Kidney (tissue), 14 donors: ENCODE data around the gene TSPAN3. TPM values are rescaled to one million over a fixed set of nuclear protein-coding genes. Genes with fewer than 3 reads are reported as not detected.
A peak's percentile ranks its signal among the peaks of the same experiment; 100 is the strongest.

Experiments
- DNase-seq, 5 donors: peaks; one replicate each; pipeline ENCODE4 v3.0.0-alpha.2; 2013 to 2020
- FAIRE-seq: peaks from 2 replicates; lab custom pipeline; 2012; peaks lifted over from hg19 to GRCh38; lab: Jason Lieb, UNC
- H3K27ac ChIP-seq, 2 donors: one replicate each; pipeline ENCODE4 v1.7.0; 2013; ENCODE audit warnings: low read depth in 2 of 2, low read length in 2 of 2, inconsistent platforms in 1 of 2
- H3K27me3 ChIP-seq: one replicate; pipeline ENCODE4 v1.7.1; 2013; ENCODE audit warnings: low read length, inconsistent platforms; ENCODE audit not compliant: control insufficient read depth, insufficient read depth
- H3K36me3 ChIP-seq, 3 donors: one replicate each; pipeline versions ENCODE4 v1.7.0 to v1.7.1; 2013; ENCODE audit warnings: low read length in 3 of 3, control low read depth in 1 of 3, inconsistent platforms in 1 of 3; ENCODE audit not compliant: insufficient read depth in 3 of 3, control insufficient read depth in 2 of 3
- H3K4me1 ChIP-seq, 3 donors: one replicate each; pipeline versions ENCODE4 v1.7.0 to v1.7.1; 2013; ENCODE audit warnings: low read length in 3 of 3, inconsistent platforms in 1 of 3, low read depth in 1 of 3; ENCODE audit not compliant: control insufficient read depth in 2 of 3, insufficient read depth in 2 of 3
- H3K4me3 ChIP-seq, 3 donors: one replicate each; pipeline versions ENCODE4 v1.7.0 to v1.8.1; 2013; ENCODE audit warnings: low read length in 3 of 3, control low read depth in 1 of 3, inconsistent platforms in 1 of 3
- H3K9ac ChIP-seq, 3 donors: one replicate each; pipeline versions ENCODE4 v1.7.0 to v1.7.1; 2013; ENCODE audit warnings: low read length in 3 of 3, control low read depth in 1 of 3, inconsistent platforms in 1 of 3
- H3K9me3 ChIP-seq, 3 donors: one replicate each; pipeline versions ENCODE4 v1.7.0 to v1.7.1; 2013; ENCODE audit warnings: low read length in 3 of 3, control low read depth in 1 of 3, inconsistent platforms in 1 of 3; ENCODE audit not compliant: control insufficient read depth in 2 of 3, insufficient read depth in 1 of 3
- intact Hi-C: fragments of 100-400 bp; cut with DNase I; formaldehyde crosslinking; loops from one replicate; pipeline ENCODE4 v1.11.1; 2022
- polyA plus RNA-seq: library from polyadenylated mRNA; stranded (reverse); fragments of 350-450 nt; fragmentation: Illumina TruSeq; extraction: RNeasy Lipid Tissue Mini Kit (QIAGEN cat#74804); gene quantifications from one replicate; pipeline ENCODE4 v1.2.3, GENCODE V29; 2014; ENCODE audit warnings: low read depth, low replicate concordance; ENCODE audit not compliant: insufficient read depth
- total RNA-seq: library from RNA; stranded (reverse); fragmentation: NEBNext Ultra II Directional; extraction: Animal tissue kit (Norgen Biotek cat#: 25700); gene quantifications from one replicate; pipeline ENCODE4 v1.2.1, GENCODE V29; 2021
- TF ChIP-seq, protein P1 (sequence below): IDR thresholded peaks from 3 replicates; pipeline ENCODE4 v1.5.1; 2012; ENCODE audit warnings: mild to moderate bottlenecking, moderate library complexity, borderline replicate concordance; ENCODE audit not compliant: insufficient read depth; ENCODE audit errors: extremely low read depth
- donor health status: control.
- donor health status: control.
- donor health status: control.
- donor health status: control.
- donor health status: control.
- donor health status: DM: yes; HTN: yes; CAD: no.
- donor health status: Normal renal cell carcinoma (clear cell type).

The TSPAN3 gene
- total and polyA plus RNA-seq, 2 donors from 2014 or later, result 245 to 273 TPM

DNA sequence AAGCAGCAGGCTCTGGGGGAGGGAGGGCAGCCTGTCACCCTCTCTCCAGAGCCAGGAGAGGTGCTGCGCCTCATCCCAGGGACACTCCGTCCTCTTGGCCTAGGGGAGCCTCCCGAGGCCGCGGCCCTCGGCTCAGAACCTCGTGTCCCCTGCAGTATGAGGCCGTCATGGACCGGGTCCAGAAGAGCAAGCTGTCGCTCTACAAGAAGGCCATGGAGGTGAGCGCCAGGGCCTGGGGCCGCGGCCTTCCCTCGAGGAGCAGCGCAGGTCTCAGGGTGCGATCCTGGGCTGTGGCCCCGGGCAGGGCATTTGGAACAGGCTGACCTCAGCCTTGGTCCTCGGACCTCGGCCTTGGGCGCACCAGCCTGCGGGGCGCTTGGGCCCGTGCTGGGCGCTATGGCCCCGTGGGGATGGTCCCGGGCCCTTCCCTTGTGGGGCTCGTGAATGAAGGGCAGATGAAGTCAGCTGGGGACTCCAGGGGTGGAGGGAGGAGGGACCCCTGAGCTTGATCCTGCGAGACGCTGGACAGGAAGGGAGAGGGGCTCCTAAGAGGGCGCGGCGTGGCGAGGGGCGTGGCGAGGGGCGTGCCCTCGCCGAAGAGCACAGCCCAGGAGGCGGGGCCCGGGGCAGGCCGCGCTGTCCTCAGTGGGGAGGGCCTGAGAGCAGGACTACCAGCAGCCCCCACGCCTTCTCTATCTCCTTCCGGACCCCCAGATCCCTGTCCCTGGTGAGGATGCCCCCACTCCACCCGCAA, 43.0 kb downstream of the TSPAN3 start:
- Histone ChIP-seq H3K9me3 (no peaks in the 10 kb centered on the region), H3K36me3 (no peaks in the 10 kb centered on the region), H3K27me3 (no peaks in the 10 kb centered on the region), H3K4me3 (no peak overlapping the region), H3K4me1 (peaks cover 0 to 5% (median 0%) of the 10 kb centered on the region in 3 donors), H3K27ac (no peak overlapping the region), H3K9ac (no peak overlapping the region)
- intact Hi-C loops, result no loop called here
- DNase-seq, result peak; percentile 15 to 73 (median 58)
- FAIRE-seq, result no peak
- TF ChIP-seq, protein P1, sequence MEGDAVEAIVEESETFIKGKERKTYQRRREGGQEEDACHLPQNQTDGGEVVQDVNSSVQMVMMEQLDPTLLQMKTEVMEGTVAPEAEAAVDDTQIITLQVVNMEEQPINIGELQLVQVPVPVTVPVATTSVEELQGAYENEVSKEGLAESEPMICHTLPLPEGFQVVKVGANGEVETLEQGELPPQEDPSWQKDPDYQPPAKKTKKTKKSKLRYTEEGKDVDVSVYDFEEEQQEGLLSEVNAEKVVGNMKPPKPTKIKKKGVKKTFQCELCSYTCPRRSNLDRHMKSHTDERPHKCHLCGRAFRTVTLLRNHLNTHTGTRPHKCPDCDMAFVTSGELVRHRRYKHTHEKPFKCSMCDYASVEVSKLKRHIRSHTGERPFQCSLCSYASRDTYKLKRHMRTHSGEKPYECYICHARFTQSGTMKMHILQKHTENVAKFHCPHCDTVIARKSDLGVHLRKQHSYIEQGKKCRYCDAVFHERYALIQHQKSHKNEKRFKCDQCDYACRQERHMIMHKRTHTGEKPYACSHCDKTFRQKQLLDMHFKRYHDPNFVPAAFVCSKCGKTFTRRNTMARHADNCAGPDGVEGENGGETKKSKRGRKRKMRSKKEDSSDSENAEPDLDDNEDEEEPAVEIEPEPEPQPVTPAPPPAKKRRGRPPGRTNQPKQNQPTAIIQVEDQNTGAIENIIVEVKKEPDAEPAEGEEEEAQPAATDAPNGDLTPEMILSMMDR, result no peak

DNA sequence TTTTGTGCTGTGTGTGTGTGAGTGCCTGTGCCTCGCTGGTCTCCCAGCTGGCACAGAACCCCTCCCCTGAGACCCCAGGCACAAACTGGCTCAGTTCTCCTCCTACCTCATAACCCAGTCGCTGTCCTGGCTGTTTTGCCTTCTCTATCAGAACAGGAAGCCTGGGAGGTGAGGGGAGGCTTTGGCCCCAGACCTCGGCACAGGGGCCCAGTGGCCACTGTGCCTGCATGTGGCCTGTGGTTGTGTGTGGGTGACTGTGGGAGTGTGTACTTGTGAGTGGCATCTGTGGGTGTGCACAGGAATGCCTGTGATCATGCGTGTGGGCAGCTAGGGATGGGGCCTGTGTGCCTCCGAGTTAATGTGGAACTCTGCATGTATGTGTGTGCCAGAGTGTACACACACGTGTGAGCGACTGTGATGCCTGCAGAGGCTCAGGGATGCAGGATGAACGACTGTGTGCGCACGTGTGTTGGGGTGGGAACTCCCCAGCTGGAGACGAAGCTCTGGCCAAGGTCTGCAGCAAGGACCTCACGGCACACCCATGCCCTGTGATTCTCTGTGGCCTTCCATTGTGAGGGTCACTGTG, 43.7 kb downstream of the TSPAN3 start:
- Histone ChIP-seq H3K4me3 (no peak overlapping the region), H3K27ac (no peak overlapping the region), H3K9ac (no peak overlapping the region), H3K4me1 (peaks cover 0 to 5% (median 0%) of the 10 kb centered on the region in 3 donors), H3K27me3 (no peaks in the 10 kb centered on the region), H3K9me3 (no peaks in the 10 kb centered on the region), H3K36me3 (no peaks in the 10 kb centered on the region)
- DNase-seq (peak in 2 of 5 donors; percentile 6 to 41), FAIRE-seq (no peak)
- TF ChIP-seq, protein P1, result no peak
- intact Hi-C loops, result no loop called here

- H3K27me3 ChIP-seq, result no peaks in the 10 kb centered on the region
Observed at GRCh38 chr15:77026501-77027110, 44.3 kb downstream of the TSPAN3 start.

More at GRCh38 chr15:77026501-77027110, 44.3 kb downstream of the TSPAN3 start:
- no peaks in the 10 kb centered on the region for H3K36me3 ChIP-seq
- no peak for FAIRE-seq
- H3K4me1 ChIP-seq, result peaks cover 0 to 5% (median 0%) of the 10 kb centered on the region in 3 donors
- H3K27ac ChIP-seq, result no peak overlapping the region
- no peak overlapping the region for H3K9ac ChIP-seq
- peak in 2 of 5 donors; percentile 7 to 34 for DNase-seq
- no peak overlapping the region for H3K4me3 ChIP-seq
- no peaks in the 10 kb centered on the region for H3K9me3 ChIP-seq
- TF ChIP-seq, protein P1, result no peak
- intact Hi-C loops, result no loop called here
